GM08714 (cell line): Measurements from ENCODE around the gene TMEM92.
"Not testable (repeated sequence)": the region's sequence is repeated elsewhere in the genome, so short reads cannot be mapped to it uniquely, and the experiment has no call there.

Experiments used
- H3K4me3 ChIP-seq: fragments of 200-500 bp; sonication (Bioruptor generic); 2 replicates; pipeline ENCODE4 v1.5.1; 2014; ENCODE audit warnings: mild to moderate bottlenecking, low read length, inconsistent platforms
- ZNF274 ChIP-seq: IDR thresholded peaks from 2 replicates; pipeline ENCODE4 v1.6.1; 2012; ENCODE audit warnings: mild to moderate bottlenecking, low read depth, low read length

Gene TMEM92

GRCh38 chr17:50276588-50277356 lies 2.5 kb downstream of the TMEM92 start:
- H3K4me3 ChIP-seq: no peak overlapping the region
- no peak for TF ChIP-seq ZNF274

GRCh38 chr17:50277357-50277754 lies 3.1 kb downstream of the TMEM92 start:
- TF ChIP-seq ZNF274: no peak
- no peak overlapping the region for H3K4me3 ChIP-seq

GRCh38 chr17:50278526-50279180 lies 4.4 kb downstream of the TMEM92 start:
- H3K4me3 ChIP-seq: no peak overlapping the region

GRCh38 chr17:50279181-50279526 lies 4.9 kb downstream of the TMEM92 start:
- no peak for TF ChIP-seq ZNF274
- no peak overlapping the region for H3K4me3 ChIP-seq

More at GRCh38 chr17:50278526-50279180, 4.4 kb downstream of the TMEM92 start:
- no peak for TF ChIP-seq ZNF274

GRCh38 chr17:50279639-50280038 lies 5.4 kb downstream of the TMEM92 start:
- H3K4me3 ChIP-seq: no peak overlapping the region
- TF ChIP-seq ZNF274: no peak

- no peak overlapping the region for H3K4me3 ChIP-seq
Observed at GRCh38 chr17:50280068-50280467, 5.8 kb downstream of the TMEM92 start.

GRCh38 chr17:50280801-50281441 lies 6.7 kb downstream of the TMEM92 start:
- no peak overlapping the region for H3K4me3 ChIP-seq
- no peak for TF ChIP-seq ZNF274

More at GRCh38 chr17:50280068-50280467, 5.8 kb downstream of the TMEM92 start:
- no peak for TF ChIP-seq ZNF274

GRCh38 chr17:50281739-50282401 lies 7.6 kb downstream of the TMEM92 start:
- no peak for TF ChIP-seq ZNF274
- no peak overlapping the region for H3K4me3 ChIP-seq

- TF ChIP-seq ZNF274: no peak
- H3K4me3 ChIP-seq: no peak overlapping the region
Observed at GRCh38 chr17:50283246-50283645, 9.0 kb downstream of the TMEM92 start.

GRCh38 chr17:50283714-50284113 lies 9.4 kb downstream of the TMEM92 start:
- TF ChIP-seq ZNF274: no peak
- no peak overlapping the region for H3K4me3 ChIP-seq

GRCh38 chr17:50285941-50286340 lies 11.7 kb downstream of the TMEM92 start:
- no peak for TF ChIP-seq ZNF274

GRCh38 chr17:50287302-50287701 lies 13.0 kb downstream of the TMEM92 start:
- not testable (repeated sequence) for H3K4me3 ChIP-seq

More at GRCh38 chr17:50285941-50286340, 11.7 kb downstream of the TMEM92 start:
- no peak overlapping the region for H3K4me3 ChIP-seq

- no peak overlapping the region for H3K4me3 ChIP-seq
- no peak for TF ChIP-seq ZNF274
Observed at GRCh38 chr17:50288306-50288705, 14.0 kb downstream of the TMEM92 start.

GRCh38 chr17:50289278-50289677 lies 15.0 kb downstream of the TMEM92 start:
- no peak for TF ChIP-seq ZNF274
- H3K4me3 ChIP-seq: no peak overlapping the region

GRCh38 chr17:50289991-50290702 lies 15.9 kb downstream of the TMEM92 start:
- no peak for TF ChIP-seq ZNF274
- H3K4me3 ChIP-seq: no peak overlapping the region
